ENCODE data around the gene WDR33.

GRCh38 chr2:127826047-127826446 is 15.1 kb upstream of the WDR33 start:
- TF ChIP-seq, protein P1, sequence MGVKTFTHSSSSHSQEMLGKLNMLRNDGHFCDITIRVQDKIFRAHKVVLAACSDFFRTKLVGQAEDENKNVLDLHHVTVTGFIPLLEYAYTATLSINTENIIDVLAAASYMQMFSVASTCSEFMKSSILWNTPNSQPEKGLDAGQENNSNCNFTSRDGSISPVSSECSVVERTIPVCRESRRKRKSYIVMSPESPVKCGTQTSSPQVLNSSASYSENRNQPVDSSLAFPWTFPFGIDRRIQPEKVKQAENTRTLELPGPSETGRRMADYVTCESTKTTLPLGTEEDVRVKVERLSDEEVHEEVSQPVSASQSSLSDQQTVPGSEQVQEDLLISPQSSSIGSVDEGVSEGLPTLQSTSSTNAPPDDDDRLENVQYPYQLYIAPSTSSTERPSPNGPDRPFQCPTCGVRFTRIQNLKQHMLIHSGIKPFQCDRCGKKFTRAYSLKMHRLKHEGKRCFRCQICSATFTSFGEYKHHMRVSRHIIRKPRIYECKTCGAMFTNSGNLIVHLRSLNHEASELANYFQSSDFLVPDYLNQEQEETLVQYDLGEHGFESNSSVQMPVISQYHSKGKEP (tag by site-specific recombination; IDR thresholded peaks at IDR 0.05): no peak
- TF ChIP-seq PRDM4 (tag by site-specific recombination; IDR thresholded peaks at IDR 0.05): no peak
- TF ChIP-seq CTCF (tag by site-specific recombination; IDR thresholded peaks at IDR 0.05): no peak
- TF ChIP-seq ZNF112 (tag by site-specific recombination; IDR thresholded peaks at IDR 0.05): no peak
- no peak for TF ChIP-seq MYNN (tag by site-specific recombination; IDR thresholded peaks at IDR 0.05; ENCODE audit: borderline replicate concordance)

Measured in HEK293 (cell line).